ENCODE measurements around the gene TMEM200C.
A peak's percentile ranks its signal among the peaks of the same experiment; 100 is the strongest.

TMEM200C gene

DNA sequence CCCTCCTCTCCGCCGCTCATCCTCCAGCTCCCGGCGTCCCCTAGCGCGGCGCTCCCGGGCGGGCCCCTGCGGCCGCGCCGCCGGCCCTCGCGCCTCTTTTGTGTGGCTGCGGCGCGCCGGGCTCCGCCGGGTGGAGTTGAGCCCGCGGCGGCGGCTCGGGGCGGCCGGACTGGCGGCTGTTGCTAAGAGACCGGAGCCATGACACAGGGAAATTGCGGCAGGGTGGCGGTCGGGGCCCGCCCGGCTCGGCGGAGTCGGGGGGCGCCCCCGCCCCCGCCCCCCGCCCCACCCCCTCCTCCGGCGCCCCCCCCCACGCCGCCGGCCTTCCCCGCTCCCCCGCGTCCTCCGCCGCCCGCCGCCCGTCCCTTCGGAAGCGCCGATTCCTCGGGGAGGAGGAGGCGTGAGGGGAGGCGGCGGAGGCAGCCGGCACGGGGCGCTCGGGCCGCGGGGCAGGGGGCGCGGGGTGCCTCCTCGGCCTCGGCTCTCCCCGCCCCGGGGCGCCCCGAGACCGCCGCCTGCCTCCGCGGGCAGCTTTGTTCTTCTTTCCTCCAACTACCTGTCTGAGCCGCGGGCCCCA is at the start of gene TMEM200C:
TMEM200C (minus strand) TSS at position 224 of the 577 bp plus-strand sequence. CDS start 3,459 bp downstream, outside the sequence.
- peak within 1 kb of the TSS; percentile 37 for H3K27ac ChIP-seq
- no peak within 1 kb of the TSS for H3K9ac ChIP-seq
- H3K4me2 ChIP-seq (ENCODE audit: low read length): peak within 1 kb of the TSS; percentile 66
- TF ChIP-seq, protein P1, sequence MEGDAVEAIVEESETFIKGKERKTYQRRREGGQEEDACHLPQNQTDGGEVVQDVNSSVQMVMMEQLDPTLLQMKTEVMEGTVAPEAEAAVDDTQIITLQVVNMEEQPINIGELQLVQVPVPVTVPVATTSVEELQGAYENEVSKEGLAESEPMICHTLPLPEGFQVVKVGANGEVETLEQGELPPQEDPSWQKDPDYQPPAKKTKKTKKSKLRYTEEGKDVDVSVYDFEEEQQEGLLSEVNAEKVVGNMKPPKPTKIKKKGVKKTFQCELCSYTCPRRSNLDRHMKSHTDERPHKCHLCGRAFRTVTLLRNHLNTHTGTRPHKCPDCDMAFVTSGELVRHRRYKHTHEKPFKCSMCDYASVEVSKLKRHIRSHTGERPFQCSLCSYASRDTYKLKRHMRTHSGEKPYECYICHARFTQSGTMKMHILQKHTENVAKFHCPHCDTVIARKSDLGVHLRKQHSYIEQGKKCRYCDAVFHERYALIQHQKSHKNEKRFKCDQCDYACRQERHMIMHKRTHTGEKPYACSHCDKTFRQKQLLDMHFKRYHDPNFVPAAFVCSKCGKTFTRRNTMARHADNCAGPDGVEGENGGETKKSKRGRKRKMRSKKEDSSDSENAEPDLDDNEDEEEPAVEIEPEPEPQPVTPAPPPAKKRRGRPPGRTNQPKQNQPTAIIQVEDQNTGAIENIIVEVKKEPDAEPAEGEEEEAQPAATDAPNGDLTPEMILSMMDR (IDR thresholded peaks at IDR 0.05): no peak
- H3K4me1 ChIP-seq: peaks cover 5% of the 10 kb centered on the region
- no peaks in the 10 kb centered on the region for H3K79me2 ChIP-seq
- H3K9me3 ChIP-seq (ENCODE audit: control insufficient read depth, low read length): no peaks in the 10 kb centered on the region
- no peaks in the 10 kb centered on the region for H3K27me3 ChIP-seq (ENCODE audit: control insufficient read depth, insufficient read depth, low read length)
- peak within 1 kb of the TSS; percentile 43 for H3K4me3 ChIP-seq (ENCODE audit: low read depth, low read length)
- H2AFZ ChIP-seq: peak within 1 kb of the TSS; percentile 84
- no peaks in the 10 kb centered on the region for H3K36me3 ChIP-seq (ENCODE audit: control insufficient read depth, insufficient read depth, low read length)

DNA sequence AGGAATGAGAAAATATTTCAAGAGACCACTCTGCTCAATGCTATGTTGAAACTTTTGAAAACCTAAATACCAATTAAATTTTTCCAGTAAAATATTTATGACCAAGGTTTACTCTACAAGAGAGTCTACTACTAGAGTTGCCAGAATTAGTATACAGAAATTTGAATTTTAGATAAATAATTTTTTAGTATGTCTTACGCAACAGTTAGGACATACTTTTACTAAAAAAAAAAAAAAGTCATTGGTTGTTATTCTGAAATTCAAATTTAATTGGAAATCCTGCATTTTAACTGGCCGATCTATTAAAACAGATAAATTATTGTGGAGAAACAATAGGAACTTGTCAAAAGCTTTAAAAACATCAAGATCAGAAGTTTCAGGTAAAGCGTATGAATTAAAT is 49.1 kb upstream of the TMEM200C start:
- Histone ChIP-seq H3K36me3 (ENCODE audit: control insufficient read depth, insufficient read depth, low read length) (no peaks in the 10 kb centered on the region), H3K27me3 (ENCODE audit: control insufficient read depth, insufficient read depth, low read length) (no peaks in the 10 kb centered on the region), H3K4me2 (ENCODE audit: low read length) (no peak overlapping the region), H3K4me1 (no peaks in the 10 kb centered on the region), H3K4me3 (ENCODE audit: low read depth, low read length) (no peak overlapping the region), H2AFZ (no peak overlapping the region), H3K9me3 (ENCODE audit: control insufficient read depth, low read length) (no peaks in the 10 kb centered on the region), H3K9ac (no peak overlapping the region), H3K27ac (no peak overlapping the region), H3K79me2 (no peaks in the 10 kb centered on the region)
- TF ChIP-seq, protein P1 (IDR thresholded peaks at IDR 0.05): no peak

DNA sequence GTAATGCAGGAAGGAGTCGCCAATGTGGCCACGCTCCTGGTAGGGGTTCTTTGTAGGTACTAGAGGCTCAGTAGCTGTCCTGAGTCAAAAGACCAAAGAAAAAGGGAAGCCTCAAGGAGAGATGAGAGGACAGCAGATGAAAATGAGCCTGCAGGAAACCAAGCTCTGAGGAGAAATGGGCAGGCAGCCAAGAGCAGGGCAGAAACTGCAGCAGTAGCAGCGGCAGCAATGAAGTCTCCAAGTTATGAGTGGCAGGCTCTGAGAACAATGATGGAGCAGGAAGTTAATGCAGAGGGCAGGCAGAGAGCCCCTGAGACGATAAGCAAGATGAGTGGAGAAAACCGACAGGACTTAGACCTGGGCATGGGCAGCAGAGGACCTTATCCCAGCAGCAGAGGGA is 48.2 kb upstream of the TMEM200C start:
- H3K79me2 ChIP-seq: no peaks in the 10 kb centered on the region
- H3K27ac ChIP-seq: no peak overlapping the region
- no peaks in the 10 kb centered on the region for H3K4me1 ChIP-seq
- H3K9me3 ChIP-seq (ENCODE audit: control insufficient read depth, low read length): no peaks in the 10 kb centered on the region
- TF ChIP-seq, protein P1 (IDR thresholded peaks at IDR 0.05): no peak
- no peak overlapping the region for H3K4me2 ChIP-seq (ENCODE audit: low read length)
- no peaks in the 10 kb centered on the region for H3K36me3 ChIP-seq (ENCODE audit: control insufficient read depth, insufficient read depth, low read length)
- H3K27me3 ChIP-seq (ENCODE audit: control insufficient read depth, insufficient read depth, low read length): no peaks in the 10 kb centered on the region
- no peak overlapping the region for H3K4me3 ChIP-seq (ENCODE audit: low read depth, low read length)
- H2AFZ ChIP-seq: no peak overlapping the region
- H3K9ac ChIP-seq: no peak overlapping the region

DNA sequence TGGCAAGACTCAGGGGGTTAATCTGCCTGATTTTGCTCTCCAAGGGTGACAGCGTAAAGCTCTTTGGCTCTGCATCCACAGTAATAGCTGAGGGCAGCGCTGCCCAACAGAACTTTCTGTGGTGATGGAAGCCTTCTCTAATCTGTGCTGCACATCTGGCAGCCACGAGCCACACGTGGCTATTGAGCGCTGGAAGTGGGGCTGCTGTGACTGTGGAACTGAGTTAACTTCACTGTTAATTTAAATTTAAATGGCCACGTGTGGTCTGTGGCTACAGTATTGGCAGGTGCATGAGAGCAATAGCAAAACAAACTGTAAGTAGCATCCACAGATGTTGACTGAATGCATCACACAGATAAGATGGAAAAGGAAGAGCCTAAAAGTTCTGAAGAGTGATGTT is 47.3 kb upstream of the TMEM200C start:
- Histone ChIP-seq H2AFZ (no peak overlapping the region), H3K27me3 (ENCODE audit: control insufficient read depth, insufficient read depth, low read length) (no peaks in the 10 kb centered on the region), H3K9ac (no peak overlapping the region), H3K4me2 (ENCODE audit: low read length) (no peak overlapping the region), H3K4me3 (ENCODE audit: low read depth, low read length) (no peak overlapping the region), H3K9me3 (ENCODE audit: control insufficient read depth, low read length) (no peaks in the 10 kb centered on the region), H3K27ac (no peak overlapping the region), H3K79me2 (no peaks in the 10 kb centered on the region), H3K4me1 (no peaks in the 10 kb centered on the region), H3K36me3 (ENCODE audit: control insufficient read depth, insufficient read depth, low read length) (no peaks in the 10 kb centered on the region)
- TF ChIP-seq, protein P1 (IDR thresholded peaks at IDR 0.05): no peak

DNA sequence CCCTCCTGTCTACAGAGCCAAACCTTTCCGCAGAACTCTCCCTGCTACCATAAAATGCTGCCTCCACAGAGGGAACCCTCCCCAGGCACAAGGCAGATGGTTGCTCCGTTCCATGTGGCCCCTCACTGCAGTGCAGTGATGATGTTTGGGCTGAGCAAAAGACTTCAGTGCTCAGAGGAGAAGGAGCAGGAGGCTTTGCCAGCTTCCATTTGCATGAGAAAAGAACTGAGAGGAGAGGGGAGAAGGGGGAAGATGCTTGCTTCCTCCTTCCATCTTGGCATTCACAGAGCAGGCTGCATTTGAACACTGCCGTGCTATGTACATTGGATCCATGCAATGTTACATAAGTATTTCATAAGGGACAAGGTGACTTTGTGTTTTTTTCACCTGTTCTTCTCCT is 46.6 kb upstream of the TMEM200C start:
- Histone ChIP-seq H3K9ac (no peak overlapping the region), H3K4me2 (ENCODE audit: low read length) (no peak overlapping the region), H3K9me3 (ENCODE audit: control insufficient read depth, low read length) (no peaks in the 10 kb centered on the region), H3K4me3 (ENCODE audit: low read depth, low read length) (no peak overlapping the region), H3K4me1 (no peaks in the 10 kb centered on the region), H3K36me3 (ENCODE audit: control insufficient read depth, insufficient read depth, low read length) (no peaks in the 10 kb centered on the region), H3K27ac (no peak overlapping the region), H3K79me2 (no peaks in the 10 kb centered on the region), H2AFZ (no peak overlapping the region), H3K27me3 (ENCODE audit: control insufficient read depth, insufficient read depth, low read length) (no peaks in the 10 kb centered on the region)
- TF ChIP-seq, protein P1 (IDR thresholded peaks at IDR 0.05): no peak
